ENCODE results near the gene MITF.

Gene MITF

DNA sequence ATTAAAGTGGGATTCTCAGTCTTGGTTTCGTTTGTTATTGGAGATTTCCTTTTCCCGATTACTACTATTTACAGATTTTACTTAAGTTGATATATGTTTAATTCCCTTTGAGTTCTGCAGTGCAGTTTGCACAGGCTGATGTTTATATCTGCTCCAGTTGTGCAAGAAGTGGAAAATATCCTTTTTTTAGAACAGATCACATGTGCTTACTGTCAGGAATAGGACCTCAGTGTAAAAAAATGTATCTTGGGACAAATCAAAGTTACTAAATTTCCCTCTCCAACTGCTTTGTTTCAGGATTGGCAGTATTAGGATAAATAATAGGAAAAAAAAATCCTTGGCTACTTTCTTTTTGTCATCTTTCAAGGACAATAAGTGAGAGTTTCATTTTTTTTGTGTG, 6.9 kb downstream of the MITF start:
- H3K9ac ChIP-seq (ENCODE audit: low read length) = peak overlapping the region; percentile 79

DNA sequence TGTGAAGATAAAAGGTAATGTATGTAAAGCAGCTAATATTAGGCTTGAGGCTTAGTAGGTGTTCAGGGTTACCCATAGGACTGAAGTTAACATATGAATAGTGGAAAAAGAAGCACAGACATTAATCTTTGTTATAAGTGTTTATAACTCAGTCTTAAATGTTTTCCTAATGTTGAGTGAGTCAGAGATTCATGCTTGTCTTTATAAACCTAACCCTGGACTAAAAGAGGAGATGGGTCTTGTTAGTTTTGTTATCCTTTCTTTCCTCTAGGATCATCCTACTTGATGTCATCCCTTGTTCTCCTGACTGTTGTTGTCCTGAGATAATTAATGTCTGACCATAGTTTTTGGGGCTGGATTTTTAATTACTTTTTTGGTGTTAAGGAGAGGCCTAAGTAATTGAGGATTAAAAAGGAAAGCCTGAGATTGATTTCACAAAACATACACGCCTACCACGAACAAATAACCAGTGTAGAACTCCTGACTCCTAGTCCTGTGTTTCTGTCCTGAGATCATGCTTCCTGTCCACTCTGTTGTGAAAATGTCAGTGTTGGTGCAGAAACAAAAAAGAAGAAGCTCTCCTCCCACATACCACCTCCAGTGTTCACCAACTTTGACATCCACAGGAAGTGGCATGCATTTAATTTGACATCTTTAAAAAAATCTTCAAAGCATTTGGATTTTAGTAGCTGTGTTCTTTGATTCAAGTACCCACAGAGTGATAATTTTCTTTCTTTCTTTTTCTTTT, 8.4 kb downstream of the MITF start:
- peak; percentile 74 for DNase-seq
- H3K4ac ChIP-seq (ENCODE audit: low read depth in 1 of 2, low read length in 2 of 2) = peak overlapping the region in 1 of 2 experiments; percentile 42
- H2AFZ ChIP-seq (ENCODE audit: low read depth, low read length) = no peak overlapping the region
- H3K14ac ChIP-seq (ENCODE audit: low read length in 2 of 2) = no peak overlapping the region
- H3K4me2 ChIP-seq (ENCODE audit: low read length, poor library complexity, severe bottlenecking) = no peak overlapping the region
- H3K79me1 ChIP-seq (replicated peaks; ENCODE audit: low read length, poor library complexity, severe bottlenecking) = peaks cover 35% of the 10 kb centered on the region
- no peak overlapping the region for H3K23ac ChIP-seq (ENCODE audit: low read length in 2 of 2)
- H3K4me3 ChIP-seq (ENCODE audit: insufficient read depth in 1 of 2, low read depth in 1 of 2, low read length in 2 of 2) = peak overlapping the region in 1 of 2 experiments; percentile 57
- no peaks in the 10 kb centered on the region for H3K27me3 ChIP-seq (ENCODE audit: control insufficient read depth in 1 of 2, insufficient read depth in 1 of 2, low read length in 2 of 2)
- H2AK5ac ChIP-seq (ENCODE audit: low read length, severe bottlenecking) = no peak overlapping the region
- no peak overlapping the region for H2BK120ac ChIP-seq (ENCODE audit: low read depth, low read length)
- no peak overlapping the region for H2BK15ac ChIP-seq (ENCODE audit: low read depth, poor library complexity, severe bottlenecking)
- H3K4me1 ChIP-seq (ENCODE audit: control insufficient read depth, insufficient read depth, low read depth, low read length) = peaks cover 2% of the 10 kb centered on the region
- no peak overlapping the region for H3K27ac ChIP-seq (ENCODE audit: low read length, poor library complexity, severe bottlenecking)
- no peak overlapping the region for H2BK5ac ChIP-seq (ENCODE audit: low read depth, low read length, poor library complexity, severe bottlenecking)
- WGBS = 52% methylated on average over 2 of the region's 2 CpGs
- H2BK12ac ChIP-seq (ENCODE audit: low read length in 2 of 2) = peak overlapping the region in 1 of 2 experiments; percentile 20
- no peak overlapping the region for H4K91ac ChIP-seq (ENCODE audit: low read length)
- peak overlapping the region; percentile 79 for H3K9ac ChIP-seq (ENCODE audit: low read length)
- no peaks in the 10 kb centered on the region for H3K9me3 ChIP-seq (ENCODE audit: control insufficient read depth, low read length)
- H3K18ac ChIP-seq (ENCODE audit: low read depth in 1 of 2, low read length in 2 of 2) = peak overlapping the region; percentile 52 to 71
- no peaks in the 10 kb centered on the region for H3K36me3 ChIP-seq (ENCODE audit: control insufficient read depth in 1 of 2, insufficient read depth in 2 of 2, low read depth in 1 of 2, low read length in 2 of 2)
- H4K8ac ChIP-seq (ENCODE audit: low read length) = no peak overlapping the region

More for the DNA sequence above, 6.9 kb downstream of the MITF start:
- Histone ChIP-seq H3K4me1 (ENCODE audit: control insufficient read depth, insufficient read depth, low read depth, low read length) (peaks cover 5% of the 10 kb centered on the region), H4K8ac (ENCODE audit: low read length) (no peak overlapping the region), H2AFZ (ENCODE audit: low read depth, low read length) (no peak overlapping the region), H2BK15ac (ENCODE audit: low read depth, poor library complexity, severe bottlenecking) (no peak overlapping the region), H3K27me3 (ENCODE audit: control insufficient read depth in 1 of 2, insufficient read depth in 1 of 2, low read length in 2 of 2) (no peaks in the 10 kb centered on the region), H3K79me1 (replicated peaks; ENCODE audit: low read length, poor library complexity, severe bottlenecking) (peaks cover 37% of the 10 kb centered on the region), H3K9me3 (ENCODE audit: control insufficient read depth, low read length) (no peaks in the 10 kb centered on the region), H3K4me3 (ENCODE audit: insufficient read depth in 1 of 2, low read depth in 1 of 2, low read length in 2 of 2) (peak overlapping the region in 1 of 2 experiments; percentile 57), H3K36me3 (ENCODE audit: control insufficient read depth in 1 of 2, insufficient read depth in 2 of 2, low read depth in 1 of 2, low read length in 2 of 2) (no peaks in the 10 kb centered on the region), H3K14ac (ENCODE audit: low read length in 2 of 2) (no peak overlapping the region), H3K4me2 (ENCODE audit: low read length, poor library complexity, severe bottlenecking) (no peak overlapping the region), H2AK5ac (ENCODE audit: low read length, severe bottlenecking) (no peak overlapping the region), H2BK5ac (ENCODE audit: low read depth, low read length, poor library complexity, severe bottlenecking) (no peak overlapping the region), H4K91ac (ENCODE audit: low read length) (no peak overlapping the region), H2BK12ac (ENCODE audit: low read length in 2 of 2) (no peak overlapping the region), H3K18ac (ENCODE audit: low read depth in 1 of 2, low read length in 2 of 2) (no peak overlapping the region), H2BK120ac (ENCODE audit: low read depth, low read length) (no peak overlapping the region), H3K23ac (ENCODE audit: low read length in 2 of 2) (no peak overlapping the region), H3K27ac (ENCODE audit: low read length, poor library complexity, severe bottlenecking) (no peak overlapping the region), H3K4ac (ENCODE audit: low read depth in 1 of 2, low read length in 2 of 2) (no peak overlapping the region)
- no CpG with 5 or more reads among the region's 2 CpGs for WGBS
- DNase-seq = peak; percentile 83

DNA sequence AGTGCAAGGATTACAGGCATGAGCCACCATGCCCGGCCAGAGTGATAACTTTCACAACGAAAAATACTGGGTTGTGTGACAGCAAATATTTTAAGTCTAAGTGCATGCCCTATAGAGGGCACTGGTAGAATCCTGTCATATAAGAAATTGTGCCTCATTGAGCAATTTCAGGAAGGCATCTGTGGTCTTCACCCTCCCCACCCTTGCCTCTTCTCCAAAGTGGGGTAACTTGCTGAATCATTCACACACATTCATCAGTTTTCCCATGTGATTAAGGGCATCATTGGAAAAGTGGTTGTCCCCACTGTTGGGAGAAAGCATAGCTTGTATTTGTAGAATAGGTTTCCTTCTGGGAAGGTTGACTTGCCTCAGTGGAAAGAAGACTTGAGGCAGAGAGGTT, 9.2 kb downstream of the MITF start:
- Histone ChIP-seq H3K27me3 (ENCODE audit: control insufficient read depth in 1 of 2, insufficient read depth in 1 of 2, low read length in 2 of 2) (no peaks in the 10 kb centered on the region), H3K4me3 (ENCODE audit: insufficient read depth in 1 of 2, low read depth in 1 of 2, low read length in 2 of 2) (no peak overlapping the region), H2BK5ac (ENCODE audit: low read depth, low read length, poor library complexity, severe bottlenecking) (no peak overlapping the region), H3K9ac (ENCODE audit: low read length) (no peak overlapping the region), H3K36me3 (ENCODE audit: control insufficient read depth in 1 of 2, insufficient read depth in 2 of 2, low read depth in 1 of 2, low read length in 2 of 2) (peaks cover 0 to 6% of the 10 kb centered on the region in 2 experiments), H3K79me1 (replicated peaks; ENCODE audit: low read length, poor library complexity, severe bottlenecking) (peaks cover 39% of the 10 kb centered on the region), H2AFZ (ENCODE audit: low read depth, low read length) (no peak overlapping the region), H4K8ac (ENCODE audit: low read length) (no peak overlapping the region), H3K27ac (ENCODE audit: low read length, poor library complexity, severe bottlenecking) (no peak overlapping the region), H4K91ac (ENCODE audit: low read length) (peak overlapping the region; percentile 76), H3K4me1 (ENCODE audit: control insufficient read depth, insufficient read depth, low read depth, low read length) (peaks cover 2% of the 10 kb centered on the region), H3K9me3 (ENCODE audit: control insufficient read depth, low read length) (peaks cover 2% of the 10 kb centered on the region), H2BK12ac (ENCODE audit: low read length in 2 of 2) (peak overlapping the region; percentile 20 to 51), H3K14ac (ENCODE audit: low read length in 2 of 2) (no peak overlapping the region), H2AK5ac (ENCODE audit: low read length, severe bottlenecking) (no peak overlapping the region), H3K18ac (ENCODE audit: low read depth in 1 of 2, low read length in 2 of 2) (peak overlapping the region; percentile 50 to 71), H3K23ac (ENCODE audit: low read length in 2 of 2) (no peak overlapping the region), H2BK120ac (ENCODE audit: low read depth, low read length) (peak overlapping the region; percentile 29), H2BK15ac (ENCODE audit: low read depth, poor library complexity, severe bottlenecking) (no peak overlapping the region), H3K4me2 (ENCODE audit: low read length, poor library complexity, severe bottlenecking) (no peak overlapping the region), H3K4ac (ENCODE audit: low read depth in 1 of 2, low read length in 2 of 2) (peak overlapping the region; percentile 42 to 55)
- WGBS = 96% methylated on average over 2 of the region's 2 CpGs
- DNase-seq = peak; percentile 45

DNA sequence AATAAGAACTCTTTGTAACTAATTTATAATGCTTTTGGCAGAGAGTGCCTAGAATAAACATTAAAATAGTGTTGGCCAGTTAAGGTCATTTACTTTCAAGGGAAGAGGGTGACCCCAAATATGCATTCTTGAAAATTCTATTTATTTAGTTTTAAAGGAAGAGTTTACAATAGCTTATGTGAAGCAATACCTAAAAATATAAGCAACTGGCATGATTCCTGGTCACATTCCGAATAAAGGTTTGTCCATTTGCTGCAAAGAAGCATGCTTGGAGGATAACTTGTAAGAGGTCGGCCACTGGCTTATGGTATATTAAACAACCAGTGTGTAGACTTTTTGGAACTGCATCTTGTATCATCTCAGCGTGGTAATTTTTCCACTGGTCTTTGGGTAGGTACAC, 10.2 kb downstream of the MITF start:
- 77% methylated on average over 3 of the region's 3 CpGs for WGBS
- no peak overlapping the region for H4K91ac ChIP-seq (ENCODE audit: low read length)
- no peak overlapping the region for H3K18ac ChIP-seq (ENCODE audit: low read depth in 1 of 2, low read length in 2 of 2)

More for the DNA sequence above, 10.2 kb downstream of the MITF start:
- H3K9me3 ChIP-seq (ENCODE audit: control insufficient read depth, low read length) = peaks cover 2% of the 10 kb centered on the region
- no peak overlapping the region for H3K14ac ChIP-seq (ENCODE audit: low read length in 2 of 2)
- H3K4me2 ChIP-seq (ENCODE audit: low read length, poor library complexity, severe bottlenecking) = no peak overlapping the region
- H3K4me1 ChIP-seq (ENCODE audit: control insufficient read depth, insufficient read depth, low read depth, low read length) = peaks cover 2% of the 10 kb centered on the region
- no peak overlapping the region for H3K4me3 ChIP-seq (ENCODE audit: insufficient read depth in 1 of 2, low read depth in 1 of 2, low read length in 2 of 2)
- H3K9ac ChIP-seq (ENCODE audit: low read length) = no peak overlapping the region
- H4K8ac ChIP-seq (ENCODE audit: low read length) = no peak overlapping the region
- no peak overlapping the region for H2AK5ac ChIP-seq (ENCODE audit: low read length, severe bottlenecking)
- H2BK5ac ChIP-seq (ENCODE audit: low read depth, low read length, poor library complexity, severe bottlenecking) = no peak overlapping the region
- H3K4ac ChIP-seq (ENCODE audit: low read depth in 1 of 2, low read length in 2 of 2) = no peak overlapping the region
- no peak overlapping the region for H3K27ac ChIP-seq (ENCODE audit: low read length, poor library complexity, severe bottlenecking)
- DNase-seq = peak; percentile 26
- H2BK120ac ChIP-seq (ENCODE audit: low read depth, low read length) = no peak overlapping the region
- no peak overlapping the region for H2BK15ac ChIP-seq (ENCODE audit: low read depth, poor library complexity, severe bottlenecking)
- H3K36me3 ChIP-seq (ENCODE audit: control insufficient read depth in 1 of 2, insufficient read depth in 2 of 2, low read depth in 1 of 2, low read length in 2 of 2) = peaks cover 0 to 6% of the 10 kb centered on the region in 2 experiments
- no peak overlapping the region for H2AFZ ChIP-seq (ENCODE audit: low read depth, low read length)
- no peak overlapping the region for H3K23ac ChIP-seq (ENCODE audit: low read length in 2 of 2)
- no peak overlapping the region for H2BK12ac ChIP-seq (ENCODE audit: low read length in 2 of 2)
- no peaks in the 10 kb centered on the region for H3K27me3 ChIP-seq (ENCODE audit: control insufficient read depth in 1 of 2, insufficient read depth in 1 of 2, low read length in 2 of 2)
- H3K79me1 ChIP-seq (replicated peaks; ENCODE audit: low read length, poor library complexity, severe bottlenecking) = peaks cover 40% of the 10 kb centered on the region
